ENCODE measurements around the gene RPTOR. TPM values are rescaled to one million over a fixed set of nuclear protein-coding genes. Genes with fewer than 3 reads are reported as not detected.

Gene RPTOR
- total RNA-seq, 1 experiment from 2014 or later = 25.1 TPM

GRCh38 chr17:80949451-80950421 lies 405.1 kb downstream of the RPTOR start:
- H2BK120ac ChIP-seq (ENCODE audit: low read depth, low read length, poor library complexity, severe bottlenecking) = no peak overlapping the region
- Mint-ChIP-seq H3K36me3 (ENCODE audit: insufficient read depth in 1 of 3, low read depth in 3 of 3) (peaks cover 14 to 22% (median 17%) of the 10 kb centered on the region in 3 experiments), H3K9me3 (no peaks in the 10 kb centered on the region)

More at GRCh38 chr17:80949451-80950421, 405.1 kb downstream of the RPTOR start:
- Histone ChIP-seq H2BK20ac (ENCODE audit: low read depth, low read length, poor library complexity, severe bottlenecking) (no peak overlapping the region), H4K8ac (replicated peaks; ENCODE audit: insufficient read length, low read depth, low read length) (no peak overlapping the region), H4K20me1 (ENCODE audit: control insufficient read depth, insufficient read depth, insufficient read length) (no peaks in the 10 kb centered on the region), H2BK12ac (ENCODE audit: insufficient read length, low read depth, low read length) (no peak overlapping the region), H3K23ac (ENCODE audit: insufficient read length, low read depth, low read length) (no peak overlapping the region), H3T11ph (ENCODE audit: low read length) (no peak overlapping the region), H3K9me3 (ENCODE audit: control insufficient read depth, low read depth, low read length) (no peaks in the 10 kb centered on the region), H4K91ac (ENCODE audit: insufficient read length, low read depth, low read length) (no peak overlapping the region), H3K56ac (ENCODE audit: insufficient read length, low read depth, low read length) (no peak overlapping the region), H3K79me1 (ENCODE audit: insufficient read depth, low read depth, low read length, poor library complexity, severe bottlenecking) (no peaks in the 10 kb centered on the region), H2AFZ (ENCODE audit: low read length) (no peak overlapping the region), H3K4ac (ENCODE audit: low read depth, low read length) (no peak overlapping the region), H3K4me2 (ENCODE audit: insufficient read depth, insufficient read length, low read length) (no peak overlapping the region), H3K79me2 (ENCODE audit: insufficient read depth, low read length) (no peaks in the 10 kb centered on the region), H2BK5ac (ENCODE audit: insufficient read length, low read length) (no peak overlapping the region), H3K23me2 (ENCODE audit: insufficient read length, low read depth, low read length, poor library complexity, severe bottlenecking) (no peaks in the 10 kb centered on the region), H2BK15ac (ENCODE audit: low read depth, low read length) (no peak overlapping the region), H2AK5ac (ENCODE audit: insufficient read length, low read length) (no peak overlapping the region), H3K9ac (ENCODE audit: extremely low read depth, insufficient read length, low read length) (no peak overlapping the region), H4K5ac (ENCODE audit: insufficient read length, low read depth, low read length) (no peak overlapping the region), H3K27ac (ENCODE audit: insufficient read length, low read depth, low read length) (no peak overlapping the region), H3K27me3 (ENCODE audit: insufficient read depth, low read length) (no peaks in the 10 kb centered on the region), H3K18ac (ENCODE audit: insufficient read length, low read depth, low read length) (no peak overlapping the region), H3K4me1 (ENCODE audit: insufficient read depth, low read length) (no peaks in the 10 kb centered on the region), H3K14ac (ENCODE audit: insufficient read depth, low read length) (no peak overlapping the region)
- no peak overlapping the region for H3K4me3 Mint-ChIP-seq
- peak; percentile 57 for TF ChIP-seq CTCF (conservative IDR thresholded peaks at IDR 0.05)
- WGBS (ENCODE audit: extremely low coverage, insufficient read length, low lambda C conversion rate) = no CpG with 5 or more reads among the region's 44 CpGs
- DNase-seq = peak; percentile 77
- H3K4me1 Mint-ChIP-seq = no peaks in the 10 kb centered on the region
- H3K27ac Mint-ChIP-seq = 0 out of 7 replicates have a peak overlapping the region, but pooled peaks of 1 of the 3 experiments have one; percentile 55
- no peaks in the 10 kb centered on the region for H3K27me3 Mint-ChIP-seq (ENCODE audit: low read depth)

All from H9 (cell line).